ENCODE data around the gene MFAP5.
"Not testable (repeated sequence)": the region's sequence is repeated elsewhere in the genome, so short reads cannot be mapped to it uniquely, and the experiment has no call there.

MFAP5 gene

GRCh38 chr12:8629486-8630033, 33.1 kb downstream of the MFAP5 start:
- DNase-seq, result no peak

- no peak for DNase-seq
Observed at GRCh38 chr12:8628731-8629130, 33.9 kb downstream of the MFAP5 start.

- DNase-seq, result not testable (repeated sequence)
Observed at GRCh38 chr12:8624750-8625149, 37.9 kb downstream of the MFAP5 start.

GRCh38 chr12:8622646-8623045, 40.0 kb downstream of the MFAP5 start:
- DNase-seq, result no peak

- no peak for DNase-seq
Observed at GRCh38 chr12:8615206-8615605, 47.4 kb downstream of the MFAP5 start.

- DNase-seq, result not testable (repeated sequence)
Observed at GRCh38 chr12:8613881-8614280, 48.7 kb downstream of the MFAP5 start.

- DNase-seq, result no peak
Observed at GRCh38 chr12:8612629-8613028, 50.0 kb downstream of the MFAP5 start, which contains the start of gene AICDA. AICDA (minus strand) TSS chr12:8612859; CDS start chr12:8612767, 92 bp downstream.

- DNase-seq, result peak in 7 of 56 donors; percentile 2 to 43 (median 7)
Observed at GRCh38 chr12:8609061-8609570, 53.5 kb downstream of the MFAP5 start.

- no peak for DNase-seq
Observed at GRCh38 chr12:8606890-8607289, 55.7 kb downstream of the MFAP5 start.

GRCh38 chr12:8605057-8605456, 57.6 kb downstream of the MFAP5 start:
- no peak for DNase-seq

GRCh38 chr12:8603856-8604255, 58.8 kb downstream of the MFAP5 start:
- DNase-seq, result no peak

GRCh38 chr12:8603286-8603685, 59.3 kb downstream of the MFAP5 start:
- no peak for DNase-seq

GRCh38 chr12:8596561-8596960, 66.1 kb downstream of the MFAP5 start:
- no peak for DNase-seq

All from amygdala (tissue), 56 donors.